ENCODE measurements around the gene ERICH3. TPM values are rescaled to one million over a fixed set of nuclear protein-coding genes. Genes with fewer than 3 reads are reported as not detected.

The ERICH3 gene
- total and polyA plus RNA-seq, 9 of the 15 experiments (the other 6 are each of a cell fraction or from before 2014, with no cell fraction given) = not detected

DNA sequence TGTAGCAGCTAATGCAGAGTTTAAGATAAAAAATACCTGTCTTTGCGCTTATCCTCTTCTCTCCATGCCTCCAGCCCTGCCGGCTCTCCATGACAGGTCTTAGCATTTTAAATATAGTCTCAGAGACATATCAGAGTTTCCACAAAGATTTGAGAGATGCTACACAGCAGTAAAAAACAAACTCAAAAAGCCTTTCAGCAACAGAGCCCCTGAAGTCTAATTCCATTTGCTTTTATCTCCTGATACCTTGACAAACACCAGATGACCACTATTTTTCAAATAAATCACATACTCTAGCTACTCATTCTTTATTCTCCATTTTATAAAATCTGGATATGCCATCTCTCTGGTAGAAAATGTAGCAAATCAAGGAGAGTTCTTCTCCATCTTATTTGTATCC lies 81.6 kb downstream of the ERICH3 start:
- in situ Hi-C loops (cut with MboI) (no loop called here), intact Hi-C loops (cut with micrococcal nuclease) (no loop called here)
- Histone ChIP-seq H2AFZ (ENCODE audit: low read depth, low read length) (no peak overlapping the region), H3K4me2 (ENCODE audit: insufficient read depth, low read length) (no peak overlapping the region), H3K4me3 (no peak overlapping the region), H3K36me3 (ENCODE audit: control insufficient read depth, insufficient read depth, low read length) (no peaks in the 10 kb centered on the region), H3K4me1 (replicated peaks in 1 of 2; ENCODE audit: control insufficient read depth in 2 of 2, insufficient read depth in 2 of 2, low read length in 2 of 2) (no peaks in the 10 kb centered on the region), H3K79me2 (ENCODE audit: control insufficient read depth, insufficient read depth, low read length) (no peaks in the 10 kb centered on the region), H4K20me1 (replicated peaks; ENCODE audit: control insufficient read depth, insufficient read depth, low read length) (no peaks in the 10 kb centered on the region), H3K9ac (ENCODE audit: insufficient read depth in 1 of 2, low read depth in 2 of 2, low read length in 2 of 2) (no peak overlapping the region), H3K9me3 (replicated peaks; ENCODE audit: control insufficient read depth, insufficient read depth, low read depth, low read length) (no peaks in the 10 kb centered on the region), H3K27me3 (ENCODE audit: control insufficient read depth in 2 of 2, insufficient read depth in 2 of 2, low read length in 2 of 2) (no peaks in the 10 kb centered on the region), H3K27ac (ENCODE audit: extremely low read depth, low read depth, low read length) (no peak overlapping the region), H3K9me1 (ENCODE audit: control insufficient read depth, insufficient read depth, low read length) (no peaks in the 10 kb centered on the region)
- no TSS peak for BruUV-seq (replicated peaks)
- no peak for ATAC-seq
- POLR2A ChIA-PET = interaction anchor here (0.7 kb wide), 1 partner anchor 141 kb away, joined by 3 read pairs; the partner anchor contains the start of genes CRYZ and TYW3
- CTCF ChIA-PET (ENCODE audit: low intra/inter-chr PET ratio) = no interaction called here
- no peak for DNase-seq (ENCODE audit: extremely low read depth in 1 of 4, low spot score in 3 of 4)
- no peak for FAIRE-seq
- WGBS (ENCODE audit: insufficient coverage, low coverage, missing lambda C conversion rate) = 0% methylated on average over 2 of the region's 2 CpGs
- TF ChIP-seq, protein P1, sequence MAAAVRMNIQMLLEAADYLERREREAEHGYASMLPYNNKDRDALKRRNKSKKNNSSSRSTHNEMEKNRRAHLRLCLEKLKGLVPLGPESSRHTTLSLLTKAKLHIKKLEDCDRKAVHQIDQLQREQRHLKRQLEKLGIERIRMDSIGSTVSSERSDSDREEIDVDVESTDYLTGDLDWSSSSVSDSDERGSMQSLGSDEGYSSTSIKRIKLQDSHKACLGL (CRISPR knock-in tag; IDR thresholded peaks at IDR 0.05; ENCODE audit: borderline replicate concordance, poor library complexity, severe bottlenecking) = no peak
- no peak for TF ChIP-seq FOXK1 (CRISPR knock-in tag; IDR thresholded peaks at IDR 0.05; ENCODE audit: borderline replicate concordance)
- TF ChIP-seq, protein P2, sequence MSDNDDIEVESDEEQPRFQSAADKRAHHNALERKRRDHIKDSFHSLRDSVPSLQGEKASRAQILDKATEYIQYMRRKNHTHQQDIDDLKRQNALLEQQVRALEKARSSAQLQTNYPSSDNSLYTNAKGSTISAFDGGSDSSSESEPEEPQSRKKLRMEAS (CRISPR knock-in tag; IDR thresholded peaks at IDR 0.05) = no peak
- no peak for TF ChIP-seq ERF (CRISPR knock-in tag; IDR thresholded peaks at IDR 0.05)
- TF ChIP-seq RBM14 (IDR thresholded peaks at IDR 0.05; ENCODE audit: borderline replicate concordance, insufficient read depth, low read depth, low read length) = no peak
- no peak for TF ChIP-seq SREBF2 (CRISPR knock-in tag; IDR thresholded peaks at IDR 0.05)
- TF ChIP-seq SMAD3 (CRISPR knock-in tag; conservative IDR thresholded peaks at IDR 0.05) = no peak
- TF ChIP-seq, protein P3, sequence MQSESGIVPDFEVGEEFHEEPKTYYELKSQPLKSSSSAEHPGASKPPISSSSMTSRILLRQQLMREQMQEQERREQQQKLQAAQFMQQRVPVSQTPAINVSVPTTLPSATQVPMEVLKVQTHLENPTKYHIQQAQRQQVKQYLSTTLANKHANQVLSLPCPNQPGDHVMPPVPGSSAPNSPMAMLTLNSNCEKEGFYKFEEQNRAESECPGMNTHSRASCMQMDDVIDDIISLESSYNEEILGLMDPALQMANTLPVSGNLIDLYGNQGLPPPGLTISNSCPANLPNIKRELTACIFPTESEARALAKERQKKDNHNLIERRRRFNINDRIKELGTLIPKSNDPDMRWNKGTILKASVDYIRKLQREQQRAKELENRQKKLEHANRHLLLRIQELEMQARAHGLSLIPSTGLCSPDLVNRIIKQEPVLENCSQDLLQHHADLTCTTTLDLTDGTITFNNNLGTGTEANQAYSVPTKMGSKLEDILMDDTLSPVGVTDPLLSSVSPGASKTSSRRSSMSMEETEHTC (IDR thresholded peaks at IDR 0.05) = no peak
- TF ChIP-seq, protein P4, sequence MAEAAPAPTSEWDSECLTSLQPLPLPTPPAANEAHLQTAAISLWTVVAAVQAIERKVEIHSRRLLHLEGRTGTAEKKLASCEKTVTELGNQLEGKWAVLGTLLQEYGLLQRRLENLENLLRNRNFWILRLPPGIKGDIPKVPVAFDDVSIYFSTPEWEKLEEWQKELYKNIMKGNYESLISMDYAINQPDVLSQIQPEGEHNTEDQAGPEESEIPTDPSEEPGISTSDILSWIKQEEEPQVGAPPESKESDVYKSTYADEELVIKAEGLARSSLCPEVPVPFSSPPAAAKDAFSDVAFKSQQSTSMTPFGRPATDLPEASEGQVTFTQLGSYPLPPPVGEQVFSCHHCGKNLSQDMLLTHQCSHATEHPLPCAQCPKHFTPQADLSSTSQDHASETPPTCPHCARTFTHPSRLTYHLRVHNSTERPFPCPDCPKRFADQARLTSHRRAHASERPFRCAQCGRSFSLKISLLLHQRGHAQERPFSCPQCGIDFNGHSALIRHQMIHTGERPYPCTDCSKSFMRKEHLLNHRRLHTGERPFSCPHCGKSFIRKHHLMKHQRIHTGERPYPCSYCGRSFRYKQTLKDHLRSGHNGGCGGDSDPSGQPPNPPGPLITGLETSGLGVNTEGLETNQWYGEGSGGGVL (CRISPR knock-in tag; IDR thresholded peaks at IDR 0.05) = no peak
- TF ChIP-seq ZNF408 (CRISPR knock-in tag; IDR thresholded peaks at IDR 0.05; ENCODE audit: low read depth) = no peak
- no peak for TF ChIP-seq XRCC4 (IDR thresholded peaks at IDR 0.05; ENCODE audit: extremely low read depth, insufficient read depth, insufficient read length)
- TF ChIP-seq, protein P5, sequence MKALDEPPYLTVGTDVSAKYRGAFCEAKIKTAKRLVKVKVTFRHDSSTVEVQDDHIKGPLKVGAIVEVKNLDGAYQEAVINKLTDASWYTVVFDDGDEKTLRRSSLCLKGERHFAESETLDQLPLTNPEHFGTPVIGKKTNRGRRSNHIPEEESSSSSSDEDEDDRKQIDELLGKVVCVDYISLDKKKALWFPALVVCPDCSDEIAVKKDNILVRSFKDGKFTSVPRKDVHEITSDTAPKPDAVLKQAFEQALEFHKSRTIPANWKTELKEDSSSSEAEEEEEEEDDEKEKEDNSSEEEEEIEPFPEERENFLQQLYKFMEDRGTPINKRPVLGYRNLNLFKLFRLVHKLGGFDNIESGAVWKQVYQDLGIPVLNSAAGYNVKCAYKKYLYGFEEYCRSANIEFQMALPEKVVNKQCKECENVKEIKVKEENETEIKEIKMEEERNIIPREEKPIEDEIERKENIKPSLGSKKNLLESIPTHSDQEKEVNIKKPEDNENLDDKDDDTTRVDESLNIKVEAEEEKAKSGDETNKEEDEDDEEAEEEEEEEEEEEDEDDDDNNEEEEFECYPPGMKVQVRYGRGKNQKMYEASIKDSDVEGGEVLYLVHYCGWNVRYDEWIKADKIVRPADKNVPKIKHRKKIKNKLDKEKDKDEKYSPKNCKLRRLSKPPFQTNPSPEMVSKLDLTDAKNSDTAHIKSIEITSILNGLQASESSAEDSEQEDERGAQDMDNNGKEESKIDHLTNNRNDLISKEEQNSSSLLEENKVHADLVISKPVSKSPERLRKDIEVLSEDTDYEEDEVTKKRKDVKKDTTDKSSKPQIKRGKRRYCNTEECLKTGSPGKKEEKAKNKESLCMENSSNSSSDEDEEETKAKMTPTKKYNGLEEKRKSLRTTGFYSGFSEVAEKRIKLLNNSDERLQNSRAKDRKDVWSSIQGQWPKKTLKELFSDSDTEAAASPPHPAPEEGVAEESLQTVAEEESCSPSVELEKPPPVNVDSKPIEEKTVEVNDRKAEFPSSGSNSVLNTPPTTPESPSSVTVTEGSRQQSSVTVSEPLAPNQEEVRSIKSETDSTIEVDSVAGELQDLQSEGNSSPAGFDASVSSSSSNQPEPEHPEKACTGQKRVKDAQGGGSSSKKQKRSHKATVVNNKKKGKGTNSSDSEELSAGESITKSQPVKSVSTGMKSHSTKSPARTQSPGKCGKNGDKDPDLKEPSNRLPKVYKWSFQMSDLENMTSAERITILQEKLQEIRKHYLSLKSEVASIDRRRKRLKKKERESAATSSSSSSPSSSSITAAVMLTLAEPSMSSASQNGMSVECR (CRISPR knock-in tag; IDR thresholded peaks at IDR 0.05) = no peak
- TF ChIP-seq SMARCA4 (IDR thresholded peaks at IDR 0.05) = no peak
